IPS-20b (cell line): Measurements from ENCODE around the gene B3GNT7.

Source experiments
- H3K27ac ChIP-seq: one replicate; pipeline ENCODE4 v1.5.1; 2013; ENCODE audit warnings: low read length
- H3K27me3 ChIP-seq: 2 replicates; pipeline ENCODE4 v1.6.1; 2013; ENCODE audit warnings: mild to moderate bottlenecking, low read length, inconsistent platforms; ENCODE audit not compliant: insufficient read depth
- H3K36me3 ChIP-seq: 2 replicates; pipeline ENCODE4 v1.6.1; 2013; ENCODE audit warnings: low read depth, mild to moderate bottlenecking, inconsistent platforms, low read length, moderate library complexity; ENCODE audit not compliant: insufficient read depth
- H3K4me1 ChIP-seq: 2 replicates; pipeline ENCODE4 v1.6.1; 2013; ENCODE audit warnings: mild to moderate bottlenecking, control low read depth, inconsistent platforms, low read length, moderate library complexity; ENCODE audit not compliant: insufficient read depth
- H3K4me3 ChIP-seq: 2 replicates; pipeline ENCODE4 v1.5.1; 2013; ENCODE audit warnings: mild to moderate bottlenecking, low read length, inconsistent platforms
- H3K9ac ChIP-seq: 2 replicates; pipeline ENCODE4 v1.6.1; 2013; ENCODE audit warnings: low read depth, mild to moderate bottlenecking, inconsistent platforms, low read length, moderate library complexity
- H3K9me3 ChIP-seq: 2 replicates; pipeline ENCODE4 v1.6.1; 2013; ENCODE audit warnings: mild to moderate bottlenecking, low read depth, low read length, inconsistent platforms; ENCODE audit not compliant: insufficient read depth

Gene B3GNT7

DNA sequence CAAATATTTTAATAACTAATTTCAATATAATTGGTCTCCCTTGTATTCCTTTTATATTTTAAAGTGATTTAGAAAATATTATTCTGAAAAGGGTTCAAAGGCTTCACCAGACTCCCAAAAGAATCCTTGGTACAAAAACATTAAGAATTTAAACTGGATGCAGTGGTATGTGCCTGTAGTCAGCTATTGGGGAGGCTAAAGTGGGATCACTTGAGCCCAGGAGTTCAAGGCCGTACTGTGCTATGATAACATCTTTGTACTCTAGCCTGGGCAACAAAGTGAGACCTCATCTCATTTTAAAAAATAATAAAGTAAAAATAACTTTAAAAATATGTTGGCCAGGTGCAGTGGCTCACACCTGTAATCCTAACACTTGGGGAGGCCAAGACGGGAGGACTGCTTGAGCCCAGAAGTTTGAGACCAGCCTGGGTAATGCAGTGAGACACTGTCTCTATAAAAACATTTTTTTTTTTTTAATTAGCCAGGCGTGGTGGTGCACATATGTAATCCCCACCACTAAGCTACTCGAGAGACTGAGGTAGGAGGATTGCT lies 54.1 kb downstream of the B3GNT7 start:
- Histone ChIP-seq H3K4me1 (no peaks in the 10 kb centered on the region; the same call in 1 of the 2 replicates), H3K9me3 (no peaks in the 10 kb centered on the region), H3K4me3 (no peak overlapping the region), H3K36me3 (peaks cover 27% of the 10 kb centered on the region), H3K27me3 (no peaks in the 10 kb centered on the region), H3K27ac (no peak overlapping the region), H3K9ac (no peak overlapping the region)

DNA sequence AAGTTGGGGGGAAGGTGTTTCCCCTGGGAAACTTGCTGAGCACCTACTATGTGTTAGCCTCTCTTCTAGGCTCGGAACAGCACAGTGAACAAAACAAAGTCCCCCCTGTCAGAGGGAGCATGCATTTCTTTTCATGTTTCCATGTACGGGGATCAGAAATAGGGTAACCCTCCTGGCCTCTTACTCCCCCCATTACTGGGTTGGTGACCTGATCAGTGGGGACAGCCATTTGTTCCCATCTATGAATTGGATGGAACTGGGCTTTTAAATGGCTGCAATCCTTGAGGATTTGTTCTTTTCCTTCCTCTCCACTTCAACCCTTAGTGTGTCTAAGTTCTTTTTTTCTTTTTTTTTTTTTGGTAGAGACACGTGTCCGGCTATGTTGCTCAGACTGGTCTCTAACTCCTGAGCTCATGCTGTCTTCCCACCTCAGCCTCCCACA lies 55.1 kb downstream of the B3GNT7 start:
- H3K9me3 ChIP-seq, result no peaks in the 10 kb centered on the region
- H3K36me3 ChIP-seq, result peaks cover 37% of the 10 kb centered on the region
- H3K4me3 ChIP-seq, result no peak overlapping the region
- H3K27me3 ChIP-seq, result no peaks in the 10 kb centered on the region
- no peaks in the 10 kb centered on the region; the same call in 1 of the 2 replicates for H3K4me1 ChIP-seq
- no peak overlapping the region for H3K27ac ChIP-seq
- no peak overlapping the region for H3K9ac ChIP-seq
